K562 (cell line): Measurements from ENCODE around the gene GGNBP2. TPM values are rescaled to one million over a fixed set of nuclear protein-coding genes. Genes with fewer than 3 reads are reported as not detected.

Source experiments
- CC2D1A ChIP-seq: fragments of 450-650 bp; IDR thresholded peaks from 2 replicates; pipeline ENCODE4 v1.6.1; 2017; ENCODE audit warnings: mild to moderate bottlenecking
- CCAR2 ChIP-seq: fragments of 200-400 bp; formaldehyde crosslinking; IDR thresholded peaks from 2 replicates; pipeline ENCODE4 v1.6.1; 2017; ENCODE audit warnings: mild to moderate bottlenecking, low read depth, low read length
- CHCHD3 ChIP-seq: fragments of 250-450 bp; sonication (Bioruptor Pico); IDR thresholded peaks from 2 replicates; pipeline ENCODE4 v2.1.2; 2022; ENCODE audit warnings: mild to moderate bottlenecking
- CREBBP ChIP-seq: IDR thresholded peaks from one replicate; pipeline ENCODE4 v1.6.1; 2012; ENCODE audit warnings: low read depth, mild to moderate bottlenecking, control low read depth, inconsistent platforms, low read length
- E2F1 ChIP-seq: sonication (generic); formaldehyde crosslinking; IDR thresholded peaks from 2 replicates; pipeline ENCODE4 v1.8.1; 2023; ENCODE audit warnings: mild to moderate bottlenecking, missing genetic modification reagents, moderate library complexity
- E2F8 ChIP-seq: fragments of 450-650 bp; IDR thresholded peaks from 2 replicates; pipeline ENCODE4 v1.7.1; 2018; ENCODE audit warnings: mild to moderate bottlenecking, low read depth; ENCODE audit not compliant: partially characterized antibody
- ELK3 ChIP-seq: fragments of 450-650 bp; formaldehyde crosslinking; IDR thresholded peaks from 2 replicates; pipeline ENCODE4 v1.4.0; 2020; ENCODE audit warnings: mild to moderate bottlenecking
- ETS1 ChIP-seq: conservative IDR thresholded peaks from 2 replicates; pipeline ENCODE4 v1.6.1; 2011; ENCODE audit warnings: low read depth, mild to moderate bottlenecking, low read length; ENCODE audit not compliant: control insufficient read depth
- GATAD2B ChIP-seq: fragments of 450-650 bp; IDR thresholded peaks from 2 replicates; pipeline ENCODE4 v1.6.1; 2017; ENCODE audit warnings: mild to moderate bottlenecking, borderline replicate concordance
- HLTF ChIP-seq: fragments of 450-650 bp; IDR thresholded peaks from 2 replicates; pipeline ENCODE4 v1.6.1; 2016
- HMGN3 ChIP-seq: IDR thresholded peaks from 2 replicates; pipeline ENCODE4 v1.6.1; 2011; ENCODE audit warnings: borderline replicate concordance, low read depth, mild to moderate bottlenecking, mixed read lengths, low read length; ENCODE audit not compliant: insufficient read length; ENCODE audit errors: extremely low read depth
- ILF3 ChIP-seq: fragments of 450-650 bp; IDR thresholded peaks from 2 replicates; pipeline ENCODE4 v1.6.1; 2018; ENCODE audit warnings: antibody characterized with exemption, mild to moderate bottlenecking, moderate library complexity, borderline replicate concordance
- KDM5B ChIP-seq: fragments of 200-600 bp; sonication (generic); IDR thresholded peaks from 2 replicates; pipeline ENCODE4 v1.6.1; 2012; ENCODE audit warnings: low read depth, mild to moderate bottlenecking, moderate library complexity, low read length, control low read depth, inconsistent platforms; ENCODE audit not compliant: insufficient replicate concordance
- KHSRP ChIP-seq: fragments of 450-650 bp; IDR thresholded peaks from 2 replicates; pipeline ENCODE4 v1.6.1; 2017
- NUFIP1 ChIP-seq: fragments of 450-650 bp; IDR thresholded peaks from 2 replicates; pipeline ENCODE4 v1.6.1; 2018; ENCODE audit not compliant: partially characterized antibody
- RBFOX2 ChIP-seq: fragments of 200-400 bp; formaldehyde crosslinking; IDR thresholded peaks from 2 replicates; pipeline ENCODE4 v1.6.1; 2017; ENCODE audit warnings: low read depth, mild to moderate bottlenecking, low read length, moderate library complexity
- RFX7 ChIP-seq: fragments of 250-450 bp; sonication (Bioruptor Pico); IDR thresholded peaks from 2 replicates; pipeline ENCODE4 v1.5.1; 2021; ENCODE audit warnings: mild to moderate bottlenecking
- SMAD3 ChIP-seq: fragments of 450-650 bp; formaldehyde crosslinking; conservative IDR thresholded peaks from 2 replicates; pipeline ENCODE4 v1.4.0; 2020; ENCODE audit warnings: mild to moderate bottlenecking
- SUPT5H ChIP-seq: fragments of 450-650 bp; IDR thresholded peaks from 2 replicates; pipeline ENCODE4 v1.6.1; 2016
- ZNF224 ChIP-seq: sonication (generic); formaldehyde crosslinking; IDR thresholded peaks from 2 replicates; pipeline ENCODE4 v1.8.0; 2022; ENCODE audit warnings: mild to moderate bottlenecking, missing genetic modification reagents
- ZNF324 ChIP-seq: fragments of 250-450 bp; sonication (Bioruptor Pico); IDR thresholded peaks from 2 replicates; pipeline ENCODE4 v1.4.0; 2020; ENCODE audit warnings: mild to moderate bottlenecking
- ZNF707 ChIP-seq: fragments of 250-450 bp; sonication (Bioruptor Pico); conservative IDR thresholded peaks from 2 replicates; pipeline ENCODE4 v1.8.0; 2022; ENCODE audit warnings: inconsistent platforms, mild to moderate bottlenecking, moderate library complexity
- ZNF780A ChIP-seq: fragments of 250-450 bp; sonication (Bioruptor Pico); IDR thresholded peaks from 2 replicates; pipeline ENCODE4 v1.5.0; 2021; ENCODE audit warnings: mild to moderate bottlenecking
- polyA plus RNA-seq, 8 experiments: library from polyadenylated mRNA; depleted of rRNA in 4 of 8; stranded (reverse) in 5 of 8; unstranded in 3 of 8; fragments of >200 nt; fragmentation: Nextera tagmentation in 2 of 8; fragmentation: Illumina TruSeq in 1 of 8; extraction: Ambion mirVana in 2 of 8; extraction: Trizol in 1 of 8; gene quantifications; 2 replicates each; pipeline versions ENCODE4 v1.2.1 to v1.2.3, GENCODE V29; 2011 to 2014; ENCODE audit warnings: inconsistent platforms in 1 of 8, missing spikeins in 1 of 8
- total RNA-seq, 7 experiments: library from RNA; depleted of rRNA in 6 of 7; stranded (reverse); fragments of >200 nt in 6 of 7; fragmentation: Illumina TruSeq in 2 of 7; extraction: Trizol in 2 of 7; gene quantifications; 2 replicates each; pipeline versions ENCODE4 v1.2.1 to v1.2.3, GENCODE V29; 2011 to 2021; ENCODE audit warnings: low replicate concordance in 1 of 7

GGNBP2 gene
- total and polyA plus RNA-seq, 9 of the 15 experiments (the other 6 are each of a cell fraction or from before 2014, with no cell fraction given) = 35.7 to 96.6 (median 64.1) TPM

GRCh38 chr17:36591434-36592315 is 47.0 kb downstream of the GGNBP2 start, which contains the start of gene DHRS11 (continued):
- peak; percentile 62 for TF ChIP-seq HMGN3
- 0 out of 2 replicates have a peak, but pooled peaks have one; percentile 39 for TF ChIP-seq E2F1 (CRISPR knock-in tag)
- no peak for TF ChIP-seq ELK3 (CRISPR knock-in tag)
- peak; percentile 75 for TF ChIP-seq SUPT5H
- no peak; the same call in 1 of the 2 replicates for TF ChIP-seq KHSRP
- TF ChIP-seq ZNF324 (CRISPR knock-in tag) = no peak
- no peak for TF ChIP-seq ZNF707 (CRISPR knock-in tag)
- no peak for TF ChIP-seq HLTF
- TF ChIP-seq SMAD3 (CRISPR knock-in tag) = 0 out of 2 replicates have a peak, but pooled peaks have one; percentile 26
- no peak for TF ChIP-seq CREBBP
- no peak; the same call in 1 of the 2 replicates for TF ChIP-seq ETS1
- no peak for TF ChIP-seq E2F8
- peak; percentile 51; the same call in 1 of the 2 replicates for TF ChIP-seq GATAD2B
- TF ChIP-seq KDM5B = no peak
- TF ChIP-seq CHCHD3 (CRISPR knock-in tag) = no peak
- TF ChIP-seq ZNF224 (CRISPR knock-in tag) = no peak
- peak; percentile 80 for TF ChIP-seq RBFOX2
- no peak for TF ChIP-seq ZNF780A (CRISPR knock-in tag)
- TF ChIP-seq CC2D1A = no peak
- TF ChIP-seq RFX7 (CRISPR knock-in tag) = no peak
- TF ChIP-seq ILF3 = no peak
- TF ChIP-seq CCAR2 = no peak
- TF ChIP-seq NUFIP1 = no peak
